Muscle layer of colon (tissue), 2 donors: Measurements from ENCODE around the gene EFCAB5.
"Not testable (repeated sequence)": the region's sequence is repeated elsewhere in the genome, so short reads cannot be mapped to it uniquely, and the experiment has no call there.

ENCODE experiments used
- H3K27ac ChIP-seq: one replicate; pipeline ENCODE4 v1.7.0; 2013; ENCODE audit warnings: low read depth, mild to moderate bottlenecking, low read length, moderate library complexity
- H3K27me3 ChIP-seq, 2 donors: one replicate each; pipeline ENCODE4 v1.7.0; 2013; ENCODE audit warnings: low read length in 2 of 2, mild to moderate bottlenecking in 2 of 2; ENCODE audit not compliant: insufficient read depth in 2 of 2, control insufficient read depth in 1 of 2
- H3K36me3 ChIP-seq: one replicate; pipeline ENCODE4 v1.7.0; 2013; ENCODE audit warnings: mild to moderate bottlenecking, low read length; ENCODE audit not compliant: insufficient read depth
- H3K4me1 ChIP-seq: one replicate; pipeline ENCODE4 v1.7.0; 2013; ENCODE audit warnings: mild to moderate bottlenecking, low read length; ENCODE audit not compliant: insufficient read depth
- H3K4me3 ChIP-seq, 2 donors: one replicate each; pipeline ENCODE4 v1.7.0; 2013; ENCODE audit warnings: low read length in 2 of 2, low read depth in 1 of 2, mild to moderate bottlenecking in 1 of 2, moderate library complexity in 1 of 2
- H3K9ac ChIP-seq: one replicate; pipeline ENCODE4 v1.7.0; 2013; ENCODE audit warnings: low read length
- H3K9me3 ChIP-seq: one replicate; pipeline ENCODE4 v1.7.0; 2013; ENCODE audit warnings: mild to moderate bottlenecking, low read length
- donor health status: abdominal sarcoma.
- donor health status: Adenocarcinoma of cecum.

Gene EFCAB5

DNA sequence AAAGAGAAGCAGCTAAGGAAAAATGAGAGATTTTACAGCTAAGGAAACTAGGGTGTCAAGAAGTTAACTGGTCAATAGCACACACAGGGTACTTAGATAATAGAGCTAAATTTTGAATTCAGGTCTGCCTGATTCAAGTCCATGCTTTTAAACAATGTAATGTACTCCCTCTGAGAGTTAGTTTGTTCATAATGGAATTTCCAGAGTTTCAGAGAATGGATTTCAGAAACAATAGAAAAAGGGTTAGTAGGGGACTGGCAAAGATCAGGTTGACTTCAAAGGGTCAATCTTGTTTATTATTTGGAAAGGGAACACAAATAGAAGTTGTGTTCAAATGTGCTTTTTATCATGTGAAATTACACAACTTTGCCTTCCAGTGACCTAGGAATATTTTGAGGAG, 193.1 kb downstream of the EFCAB5 start:
- Histone ChIP-seq H3K4me1 (no peaks in the 10 kb centered on the region), H3K36me3 (no peaks in the 10 kb centered on the region), H3K9ac (no peak overlapping the region), H3K27me3 (no peaks in the 10 kb centered on the region), H3K9me3 (no peaks in the 10 kb centered on the region), H3K4me3 (no peak overlapping the region), H3K27ac (no peak overlapping the region)

DNA sequence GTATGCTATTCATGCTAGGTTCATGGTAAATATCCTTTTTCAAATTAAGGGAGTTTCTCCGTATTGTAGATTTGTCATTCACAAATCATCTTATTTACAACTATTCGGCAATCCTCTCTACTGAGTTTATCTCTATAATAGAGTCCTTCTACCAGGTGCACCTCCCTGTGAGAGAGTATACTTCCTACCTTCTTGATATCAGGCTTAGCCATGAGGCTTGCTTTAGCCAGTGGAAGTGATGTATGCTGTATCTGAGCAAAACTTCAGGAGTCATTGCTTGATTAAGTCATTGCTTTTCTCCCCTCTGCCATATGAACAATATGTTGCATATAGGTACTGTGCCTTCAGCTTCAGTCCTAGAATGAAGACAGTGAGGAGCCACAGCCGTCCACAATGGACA, 195.7 kb downstream of the EFCAB5 start:
- Histone ChIP-seq H3K27ac (no peak overlapping the region), H3K4me3 (no peak overlapping the region), H3K9ac (no peak overlapping the region), H3K4me1 (no peaks in the 10 kb centered on the region), H3K36me3 (no peaks in the 10 kb centered on the region), H3K9me3 (no peaks in the 10 kb centered on the region), H3K27me3 (no peaks in the 10 kb centered on the region)

DNA sequence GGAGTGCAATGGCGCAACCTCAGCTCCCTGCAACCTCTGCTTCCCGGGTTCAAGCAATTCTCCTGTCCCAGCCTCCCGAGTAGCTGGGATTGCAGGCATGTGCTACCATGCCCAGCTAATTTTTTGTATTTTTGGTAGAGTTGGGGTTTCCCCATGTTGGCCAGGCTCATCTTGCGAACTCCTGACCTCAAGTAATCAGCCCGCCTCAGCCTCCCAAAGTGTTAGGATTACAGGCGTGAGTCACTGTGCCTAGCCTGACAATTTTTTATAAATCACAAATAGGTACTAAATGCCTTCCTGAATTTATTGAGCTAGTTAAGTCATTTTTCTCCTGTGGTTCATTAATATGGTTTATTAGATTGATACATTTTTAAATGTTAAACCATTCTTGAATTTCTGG, 206.4 kb downstream of the EFCAB5 start:
- H3K27me3 ChIP-seq, H3K9me3 ChIP-seq, H3K4me3 ChIP-seq, H3K36me3 ChIP-seq, H3K9ac ChIP-seq, H3K27ac ChIP-seq, H3K4me1 ChIP-seq: not testable (repeated sequence)

GRCh38 chr17:30148376-30148775, 206.9 kb downstream of the EFCAB5 start:
- no peak overlapping the region for H3K4me3 ChIP-seq
- no peak overlapping the region for H3K27ac ChIP-seq
- no peaks in the 10 kb centered on the region for H3K36me3 ChIP-seq
- H3K27me3 ChIP-seq, result no peaks in the 10 kb centered on the region
- no peaks in the 10 kb centered on the region for H3K9me3 ChIP-seq
- no peaks in the 10 kb centered on the region for H3K4me1 ChIP-seq
- no peak overlapping the region for H3K9ac ChIP-seq

DNA sequence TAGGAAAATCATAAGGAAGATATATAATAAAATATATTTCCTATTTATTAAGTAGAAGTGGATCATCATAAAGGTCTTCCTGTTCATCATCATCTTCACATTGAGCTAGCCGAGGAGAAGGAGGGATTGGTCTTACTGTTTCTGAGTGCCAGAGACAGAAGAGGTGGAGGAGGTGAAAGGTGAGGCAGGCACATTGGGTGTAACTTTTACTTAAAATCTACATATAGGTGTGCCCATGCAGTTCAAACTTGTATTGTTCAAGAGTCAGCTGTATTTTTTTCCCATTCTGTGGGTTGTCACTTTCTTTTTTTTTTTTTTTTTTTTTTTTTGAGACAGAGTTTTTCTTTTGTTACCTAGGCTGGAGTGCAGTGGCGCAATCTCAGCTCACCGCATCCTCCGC, 210.0 kb downstream of the EFCAB5 start:
- Histone ChIP-seq H3K9ac (no peak overlapping the region), H3K4me3 (no peak overlapping the region), H3K9me3 (no peaks in the 10 kb centered on the region), H3K36me3 (no peaks in the 10 kb centered on the region), H3K27ac (no peak overlapping the region), H3K27me3 (no peaks in the 10 kb centered on the region), H3K4me1 (no peaks in the 10 kb centered on the region)

DNA sequence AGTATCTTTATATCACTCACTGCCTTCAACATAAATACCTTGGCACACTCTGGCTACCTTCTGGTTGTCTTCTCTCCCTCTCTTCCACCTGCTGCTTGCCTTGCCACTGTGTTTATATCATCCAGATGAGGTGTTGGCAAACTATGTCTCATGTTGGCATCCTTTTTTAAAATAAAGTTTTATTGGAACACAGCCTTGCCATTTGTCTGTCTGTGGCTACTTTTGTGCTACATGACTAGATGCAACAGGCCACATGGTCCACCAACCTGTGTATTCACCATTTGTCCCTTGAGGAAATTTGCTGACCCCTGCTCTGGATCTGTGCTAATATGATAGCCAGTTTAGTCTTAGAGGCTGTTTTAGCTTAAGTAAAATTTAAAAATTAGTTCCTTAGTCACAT, 212.0 kb downstream of the EFCAB5 start:
- Histone ChIP-seq H3K36me3 (peaks cover 4% of the 10 kb centered on the region), H3K27ac (no peak overlapping the region), H3K9ac (no peak overlapping the region), H3K4me3 (no peak overlapping the region), H3K27me3 (no peaks in the 10 kb centered on the region), H3K9me3 (peaks cover 1% of the 10 kb centered on the region), H3K4me1 (no peaks in the 10 kb centered on the region)

DNA sequence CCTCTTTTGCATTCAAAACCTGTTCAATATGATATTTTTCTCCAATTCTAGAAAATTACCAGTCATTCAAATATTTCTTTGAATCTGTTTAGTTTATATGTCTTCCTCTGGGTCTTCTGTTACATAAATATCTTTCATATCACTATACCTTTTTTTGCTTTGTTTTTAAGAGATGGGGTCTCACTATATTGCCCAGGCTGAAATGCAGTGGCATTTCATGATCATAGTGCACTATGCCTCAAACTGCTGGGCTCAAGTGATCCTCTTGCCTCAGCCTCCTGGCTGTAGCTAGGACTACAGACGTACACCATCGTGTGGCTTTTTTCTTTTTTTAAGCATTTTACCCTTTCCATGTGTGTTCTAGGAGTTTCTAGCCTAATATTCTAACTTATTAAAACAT, 214.0 kb downstream of the EFCAB5 start:
- Histone ChIP-seq H3K27me3 (no peaks in the 10 kb centered on the region), H3K36me3 (peaks cover 4% of the 10 kb centered on the region), H3K4me1 (no peaks in the 10 kb centered on the region), H3K4me3 (no peak overlapping the region), H3K9me3 (peaks cover 9% of the 10 kb centered on the region), H3K9ac (no peak overlapping the region), H3K27ac (no peak overlapping the region)
